NCI-H2107 (cell line): ENCODE data around the gene THNSL1.

Source experiments
- DNase-seq: peaks from one replicate; lab custom pipeline; 2025; lab: John Stamatoyannopoulos, UW

The THNSL1 gene

DNA sequence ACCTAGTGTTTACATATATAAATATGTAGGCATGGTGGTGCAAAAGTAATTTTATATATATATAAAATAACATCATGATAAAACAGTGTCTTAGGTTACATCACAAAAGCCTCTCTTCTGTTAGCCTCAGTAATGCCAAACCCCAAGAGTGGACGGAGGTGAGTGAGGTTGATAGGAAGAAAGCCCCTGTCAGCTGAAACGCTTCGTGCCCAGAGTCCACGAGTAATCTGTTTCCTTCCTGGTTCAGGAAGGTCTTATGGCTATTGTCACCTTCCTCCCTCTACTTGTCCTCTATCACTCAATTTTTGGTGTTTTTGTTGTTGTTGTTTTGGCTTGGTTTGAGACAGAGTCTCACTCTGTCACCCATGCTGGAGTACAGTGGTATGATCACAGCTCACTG is 41.5 kb downstream of the THNSL1 start:
- no peak for DNase-seq

DNA sequence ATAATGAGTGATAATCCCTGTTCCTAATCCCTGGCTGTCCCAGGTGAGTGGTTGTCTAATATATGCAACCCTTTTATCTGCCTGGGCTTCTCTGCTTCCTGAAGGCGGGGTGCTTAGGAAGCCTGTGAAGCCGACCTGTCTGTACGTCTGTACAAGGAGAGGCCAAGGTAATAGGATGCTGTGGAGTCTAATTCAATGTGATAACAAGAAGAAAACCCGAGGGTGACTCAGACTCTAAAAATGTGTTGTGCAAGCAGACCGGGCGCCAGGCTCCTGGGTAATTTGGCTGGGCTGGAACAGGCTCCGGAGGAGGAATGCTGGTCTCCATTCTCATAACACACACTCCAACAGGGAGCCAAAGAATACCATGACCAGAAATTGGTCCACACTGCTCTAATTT is 43.6 kb downstream of the THNSL1 start:
- DNase-seq = no peak

DNA sequence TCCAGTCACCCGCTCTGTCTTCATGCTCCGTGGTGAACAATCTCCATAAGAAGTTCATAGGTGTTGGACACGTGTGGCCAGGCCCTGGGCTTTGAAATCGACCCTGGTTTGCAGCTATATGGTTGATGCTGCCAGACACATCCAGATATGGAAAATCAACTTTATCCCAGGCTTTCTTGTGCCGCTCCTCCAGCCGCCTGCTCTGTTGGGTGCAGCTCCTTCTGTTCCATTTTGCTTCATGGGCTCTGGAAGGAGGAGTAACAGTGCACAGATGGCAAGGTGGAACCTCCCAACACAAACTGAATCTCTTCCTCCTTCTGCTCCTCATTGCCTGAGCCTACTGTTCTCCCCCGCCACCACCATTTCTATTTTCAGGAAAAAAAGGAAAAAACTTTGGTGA is 44.7 kb downstream of the THNSL1 start:
- no peak for DNase-seq

DNA sequence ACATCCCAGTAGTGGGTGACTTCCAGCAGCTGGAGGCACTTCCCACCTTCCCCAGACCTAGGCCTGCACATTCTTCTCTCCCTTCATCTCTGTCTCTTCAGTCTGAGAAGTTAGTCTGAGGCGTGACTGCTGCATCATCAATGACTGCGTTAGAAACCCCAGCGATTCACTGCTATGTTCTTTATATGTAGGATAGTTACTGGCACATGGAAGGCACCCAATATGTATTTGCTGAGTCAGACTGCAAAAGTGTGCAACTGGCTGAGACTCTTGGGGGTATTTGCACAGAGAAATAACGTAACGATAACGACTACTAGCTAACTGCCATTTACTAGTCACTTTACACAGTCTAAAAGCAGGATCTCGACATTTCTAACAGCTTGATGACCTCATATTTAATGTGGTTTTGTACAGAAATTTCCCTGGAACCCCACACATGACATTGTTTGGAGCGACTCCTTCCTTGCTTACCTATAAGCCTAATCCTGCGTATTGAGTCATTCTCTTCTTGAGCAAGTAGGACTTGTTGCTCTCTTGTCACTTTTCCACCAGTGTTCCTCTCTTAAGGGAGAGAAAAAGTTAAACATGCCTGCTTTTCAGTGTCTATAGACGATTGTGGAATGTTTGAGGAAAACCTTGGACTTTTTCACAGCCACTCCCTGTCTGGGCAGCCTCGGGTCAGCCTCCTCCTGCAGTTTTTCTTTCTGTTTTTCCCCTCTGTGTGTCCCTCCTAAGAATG is 45.5 kb downstream of the THNSL1 start:
- DNase-seq = no peak

DNA sequence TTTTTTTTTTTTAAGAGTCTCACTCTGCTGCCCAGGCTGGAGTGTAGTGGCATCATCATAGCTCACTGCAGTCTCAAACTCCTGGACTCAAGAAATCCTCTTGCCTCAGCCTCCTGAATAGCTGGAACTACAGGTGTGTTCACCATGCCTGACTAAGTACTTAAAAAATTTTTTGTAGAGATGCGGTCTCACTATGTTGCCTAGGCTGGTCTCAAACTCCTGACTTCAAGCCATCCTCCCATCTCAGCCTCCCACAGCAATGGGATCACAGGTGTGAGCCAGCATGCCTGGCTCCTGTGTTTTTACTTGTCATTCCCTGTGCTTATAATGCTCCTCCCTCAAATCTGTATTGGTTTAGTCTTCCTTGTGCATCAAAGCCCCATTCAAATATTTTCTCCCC is 46.7 kb downstream of the THNSL1 start:
- DNase-seq = no peak

DNA sequence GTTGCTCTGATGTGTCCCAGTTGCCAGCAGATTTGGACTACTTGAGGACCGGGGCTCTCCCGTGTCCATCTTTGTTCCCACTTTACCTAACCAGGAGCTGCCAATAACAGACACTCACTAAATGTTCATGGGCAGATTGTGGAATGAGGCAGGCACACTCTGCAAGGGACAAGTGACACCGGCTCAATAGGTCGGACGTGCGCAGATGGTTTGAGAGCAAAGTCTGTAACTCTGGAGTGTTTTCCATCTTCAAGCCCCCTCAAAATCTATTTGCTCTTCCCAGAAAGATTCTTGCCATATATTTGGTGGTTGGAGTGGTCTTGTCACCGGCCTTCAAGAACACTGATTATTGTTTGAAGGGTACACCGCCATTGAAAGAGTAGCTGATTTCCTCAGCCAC is 47.2 kb downstream of the THNSL1 start:
- DNase-seq = no peak

DNA sequence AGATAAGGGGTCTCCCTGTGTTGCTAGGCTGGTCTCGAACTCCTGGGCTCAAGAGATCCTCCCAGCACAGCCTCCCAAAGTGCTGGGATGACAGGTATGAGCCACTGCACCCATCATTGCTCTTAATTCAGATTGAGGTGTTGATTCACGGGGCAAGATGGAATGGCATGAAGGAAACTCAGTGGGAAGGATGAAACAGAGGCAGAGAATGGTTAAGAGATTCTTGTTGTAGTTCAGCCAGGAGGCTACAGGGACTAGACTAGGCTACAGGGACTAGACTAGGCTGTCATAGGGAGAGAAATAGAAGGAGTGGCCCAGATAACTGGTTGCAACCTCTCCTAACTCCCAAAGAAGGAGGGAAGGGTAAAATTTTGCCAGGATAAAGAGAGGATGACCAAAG is 48.0 kb downstream of the THNSL1 start:
- no peak for DNase-seq

DNA sequence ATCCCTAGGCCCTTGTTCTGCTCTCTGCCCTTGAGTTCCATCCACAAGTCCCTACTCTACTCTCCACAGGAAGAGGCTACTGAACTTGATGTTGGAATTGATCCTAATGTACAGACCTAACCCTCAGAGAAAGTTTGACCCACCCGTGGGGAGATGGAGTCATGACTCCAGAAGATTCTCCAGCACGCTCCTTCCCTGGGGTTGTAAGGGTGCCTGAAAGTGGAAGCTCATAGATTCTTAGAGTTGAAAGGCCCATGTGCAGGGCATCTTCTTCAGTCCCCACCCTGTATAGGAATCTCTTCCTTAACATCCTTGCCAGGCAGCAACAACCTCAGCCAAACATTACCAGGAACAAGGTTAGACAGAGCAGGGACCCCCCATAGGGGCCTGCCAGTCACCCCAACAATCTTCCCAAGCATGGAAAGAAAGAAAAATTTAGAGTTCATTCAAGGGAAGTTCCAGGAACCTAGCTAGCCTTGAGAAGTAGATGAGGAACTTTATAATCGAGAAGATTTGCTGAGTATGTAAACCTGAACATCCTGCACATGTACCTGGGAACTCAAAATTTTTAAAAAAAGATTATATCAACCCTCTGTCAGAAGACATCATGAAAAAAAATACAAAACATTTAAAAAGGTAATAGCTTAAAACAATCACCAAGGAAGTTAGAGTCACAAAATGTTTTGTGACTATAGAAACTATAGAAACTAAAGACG is 49.5 kb downstream of the THNSL1 start:
- no peak for DNase-seq

DNA sequence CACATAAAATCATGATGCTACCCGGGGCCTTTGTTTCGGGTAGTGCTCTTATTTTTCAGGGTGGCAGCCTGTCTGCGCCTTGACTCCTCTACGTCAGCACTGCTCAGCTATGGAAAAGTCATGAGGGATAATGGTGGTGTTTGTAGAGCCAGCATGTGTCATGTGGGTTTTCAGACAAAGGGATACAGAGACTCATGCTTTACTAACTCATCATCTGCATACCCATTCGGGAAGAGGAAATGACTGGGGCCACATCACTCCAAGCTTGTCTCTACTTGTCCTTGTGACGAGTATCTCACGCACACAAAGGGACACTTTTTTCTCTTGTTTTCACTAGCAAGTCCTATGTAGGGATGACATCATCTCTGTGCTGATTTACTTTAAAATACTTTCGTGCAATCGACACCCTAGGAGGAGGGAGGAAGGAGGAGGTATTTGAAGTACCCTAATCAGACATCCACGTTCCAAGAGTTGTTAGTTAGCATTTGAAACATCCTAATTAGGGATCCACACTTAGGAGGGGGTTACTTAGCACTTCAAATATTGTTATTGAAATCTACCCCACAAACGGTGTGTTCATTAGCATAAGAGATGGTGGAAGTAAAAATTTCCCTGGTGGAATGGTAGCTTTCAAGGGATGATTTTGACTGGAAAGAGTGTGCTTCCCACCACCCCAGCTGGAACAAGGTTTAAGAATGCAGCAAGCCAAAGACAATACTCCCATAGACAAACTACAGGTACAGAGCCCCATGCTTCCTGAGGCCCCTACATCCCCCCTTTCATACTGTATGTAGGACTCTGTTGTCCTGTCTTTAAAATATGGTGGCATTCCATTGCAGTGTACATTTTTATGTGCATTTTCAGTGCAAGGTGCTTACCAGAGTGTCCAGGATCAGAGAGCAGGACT is 52.0 kb downstream of the THNSL1 start:
- no peak for DNase-seq

DNA sequence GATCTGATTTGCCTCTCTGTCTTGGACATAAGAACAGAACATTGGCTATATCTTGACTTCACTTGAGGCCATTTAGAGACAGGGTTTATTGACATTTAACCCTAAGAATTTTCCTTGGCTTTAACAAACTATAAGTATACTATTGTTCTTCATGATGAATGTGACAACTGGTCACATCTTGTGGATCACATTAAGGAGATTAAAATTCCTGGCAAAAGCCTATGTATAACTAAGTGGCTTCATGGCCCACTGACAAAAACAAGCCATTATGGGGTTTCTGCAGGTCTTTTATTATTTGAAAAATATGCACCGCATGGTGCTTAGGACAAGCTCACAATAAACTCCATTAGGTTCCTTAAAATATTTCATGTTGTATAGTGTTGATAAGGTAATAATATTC is 54.8 kb downstream of the THNSL1 start:
- no peak for DNase-seq

DNA sequence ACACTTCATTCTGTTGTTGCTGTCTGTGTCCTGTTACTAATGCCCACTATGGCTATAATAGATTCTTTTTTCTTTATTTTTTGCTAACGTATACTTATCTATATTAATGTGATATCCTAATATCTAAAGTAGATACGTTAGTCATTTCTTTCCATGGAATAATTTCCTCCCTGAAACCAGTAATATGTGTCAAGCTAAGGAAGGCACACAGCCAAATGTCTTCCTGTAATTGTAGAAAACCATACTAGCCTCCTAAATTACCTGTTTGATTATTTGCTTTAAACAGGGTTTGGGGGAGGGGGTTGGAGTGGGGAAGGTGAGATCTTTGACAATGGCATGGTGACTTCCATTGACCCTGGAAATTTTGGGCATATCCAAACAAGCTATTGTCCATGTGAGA is 56.4 kb downstream of the THNSL1 start:
- DNase-seq = no peak

DNA sequence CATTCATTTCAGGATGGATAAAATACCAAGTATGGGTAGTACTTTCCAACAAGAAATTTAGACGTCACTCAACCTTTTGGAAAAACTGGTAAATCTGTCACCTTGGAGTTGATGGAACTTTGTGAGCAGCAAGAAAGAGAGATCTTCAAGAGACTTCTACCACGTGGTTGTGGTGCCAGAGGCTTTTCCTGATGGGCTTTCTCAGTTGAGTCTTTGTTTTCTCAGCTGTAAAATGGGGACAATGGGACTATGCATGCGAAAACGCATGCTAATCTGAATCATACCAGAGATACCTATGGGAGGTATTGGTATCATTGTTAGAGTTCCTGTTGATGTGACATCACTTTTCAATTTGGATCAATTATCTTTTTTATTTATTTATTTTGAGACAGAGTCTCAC is 59.4 kb downstream of the THNSL1 start:
- no peak for DNase-seq
